ENCODE results near the gene AKNAD1.

Gene AKNAD1

GRCh38 chr1:108831225-108831624 is 25.7 kb downstream of the AKNAD1 start:
- TF ChIP-seq CTCF (IDR thresholded peaks at IDR 0.05; ENCODE audit: control insufficient read depth, insufficient read depth, low read depth, low read length, missing control alignments) = no peak
- no peak overlapping the region for H3K4me3 ChIP-seq (ENCODE audit: control insufficient read depth, low read depth, low read length)
- DNase-seq (ENCODE audit: low read depth) = no peak

GRCh38 chr1:108830119-108831008 is 26.5 kb downstream of the AKNAD1 start:
- no peak for TF ChIP-seq CTCF (IDR thresholded peaks at IDR 0.05; ENCODE audit: control insufficient read depth, insufficient read depth, low read depth, low read length, missing control alignments)
- H3K4me3 ChIP-seq (ENCODE audit: control insufficient read depth, low read depth, low read length) = peak overlapping the region; percentile 24
- peak; percentile 83 for DNase-seq (ENCODE audit: low read depth)

- no peak for TF ChIP-seq CTCF (IDR thresholded peaks at IDR 0.05; ENCODE audit: control insufficient read depth, insufficient read depth, low read depth, low read length, missing control alignments)
- no peak for DNase-seq (ENCODE audit: low read depth)
- no peak overlapping the region for H3K4me3 ChIP-seq (ENCODE audit: control insufficient read depth, low read depth, low read length)
Measured at GRCh38 chr1:108829498-108829916, 27.4 kb downstream of the AKNAD1 start.

GRCh38 chr1:108828074-108828961 is 28.6 kb downstream of the AKNAD1 start:
- H3K4me3 ChIP-seq (ENCODE audit: control insufficient read depth, low read depth, low read length) = no peak overlapping the region
- DNase-seq (ENCODE audit: low read depth) = peak; percentile 53
- TF ChIP-seq CTCF (IDR thresholded peaks at IDR 0.05; ENCODE audit: control insufficient read depth, insufficient read depth, low read depth, low read length, missing control alignments) = peak; percentile 70

GRCh38 chr1:108826081-108826635 is 30.7 kb downstream of the AKNAD1 start:
- DNase-seq (ENCODE audit: low read depth) = no peak
- no peak overlapping the region for H3K4me3 ChIP-seq (ENCODE audit: control insufficient read depth, low read depth, low read length)
- TF ChIP-seq CTCF (IDR thresholded peaks at IDR 0.05; ENCODE audit: control insufficient read depth, insufficient read depth, low read depth, low read length, missing control alignments) = no peak

- TF ChIP-seq CTCF (IDR thresholded peaks at IDR 0.05; ENCODE audit: control insufficient read depth, insufficient read depth, low read depth, low read length, missing control alignments) = no peak
- no peak overlapping the region for H3K4me3 ChIP-seq (ENCODE audit: control insufficient read depth, low read depth, low read length)
- DNase-seq (ENCODE audit: low read depth) = no peak
Measured at GRCh38 chr1:108824051-108824450, 32.8 kb downstream of the AKNAD1 start.

All from AG09309 (cell line).